IPS-NIHi11 (cell line): ENCODE measurements around the gene SAMD4A.
"Not testable (repeated sequence)": the region's sequence is repeated elsewhere in the genome, so short reads cannot be mapped to it uniquely, and the experiment has no call there.

ENCODE experiments used
- DNase-seq: peaks from one replicate; pipeline ENCODE4 v3.0.0; 2012; ENCODE audit warnings: mixed read lengths, low spot score

The SAMD4A gene

DNA sequence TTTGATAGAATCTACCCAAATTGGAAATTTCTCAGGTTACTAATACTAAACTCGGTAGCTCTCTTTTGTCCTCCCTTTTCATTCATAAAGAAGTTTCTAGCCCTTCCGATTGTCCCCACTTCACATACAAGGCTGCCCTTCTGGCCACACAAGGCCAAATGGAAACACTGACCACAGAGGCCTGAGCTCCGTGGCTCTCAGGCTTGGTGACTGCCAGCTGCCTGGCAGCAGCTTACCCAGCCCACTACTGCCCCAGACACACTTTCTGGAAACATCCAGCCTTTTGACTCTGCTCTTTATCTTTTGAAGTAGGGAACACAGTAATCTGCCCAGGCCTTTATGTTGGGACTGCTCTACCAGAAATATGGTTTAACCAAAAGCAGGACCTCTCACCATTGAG is 168.5 kb downstream of the SAMD4A start:
- no peak for DNase-seq

DNA sequence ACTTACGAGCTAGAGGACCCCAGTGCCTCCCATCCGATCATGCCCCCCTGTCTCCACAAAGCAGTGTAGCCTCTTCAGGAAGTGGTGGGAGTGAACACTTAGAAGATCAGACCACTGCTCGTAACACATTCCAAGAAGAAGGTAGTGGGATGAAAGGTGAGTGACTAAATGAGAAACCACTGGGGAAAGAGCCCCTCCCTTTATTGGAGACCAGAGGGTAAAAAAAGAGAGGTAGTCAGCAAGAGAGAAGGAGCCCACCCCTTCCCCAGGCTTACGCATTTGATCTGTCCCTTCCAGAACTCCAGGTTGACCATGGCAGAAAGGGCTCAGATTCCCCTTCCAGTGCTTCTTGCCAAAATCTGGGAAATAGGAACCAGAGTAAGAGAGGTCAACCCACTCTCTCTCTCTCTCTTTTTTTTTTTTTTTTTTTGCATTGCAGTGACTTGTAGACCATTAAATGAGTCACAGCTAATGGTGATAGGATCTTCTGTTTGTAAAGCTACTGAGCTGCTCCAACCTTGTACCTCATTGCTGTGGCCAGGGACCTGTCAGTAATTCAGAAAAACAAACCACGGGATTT is 170.3 kb downstream of the SAMD4A start:
- peak; percentile 15 for DNase-seq

DNA sequence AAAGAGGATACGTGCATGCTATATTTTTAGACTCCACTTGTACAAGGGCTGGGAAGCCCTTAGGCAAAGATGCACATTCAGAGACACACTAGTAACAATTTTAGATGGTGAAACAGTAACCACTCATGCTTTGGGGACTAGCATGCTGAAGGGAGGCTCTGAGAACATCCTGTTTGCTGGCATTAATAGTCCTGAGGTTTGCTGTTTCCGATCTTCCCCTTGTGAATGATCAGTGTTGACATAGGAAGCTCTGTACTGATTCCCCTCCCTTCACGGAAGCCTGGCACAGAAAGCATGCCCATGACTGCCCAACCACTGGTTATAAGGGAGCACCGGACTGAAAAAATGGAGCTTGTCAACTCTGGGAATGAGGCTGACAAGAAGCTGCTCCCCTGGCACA is 171.1 kb downstream of the SAMD4A start:
- DNase-seq: no peak

DNA sequence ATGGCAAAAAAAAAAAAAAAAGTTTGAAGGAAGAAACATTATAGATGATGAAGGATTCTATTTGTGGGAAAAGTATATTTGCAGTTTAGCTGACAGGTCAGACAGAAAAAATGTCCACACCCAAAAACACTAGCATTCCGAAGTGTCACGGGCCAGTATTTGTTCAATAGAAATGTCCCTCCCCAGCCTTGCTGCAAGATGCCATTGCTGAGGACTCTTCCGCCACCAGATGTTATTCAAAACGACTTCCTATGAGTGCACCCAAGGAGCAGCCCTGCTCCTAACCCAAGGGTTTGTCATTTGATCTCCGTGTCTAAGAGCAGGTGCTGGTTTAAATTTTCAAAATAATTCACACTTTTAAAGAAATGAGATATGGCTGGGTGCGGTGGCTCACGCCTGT is 172.6 kb downstream of the SAMD4A start:
- DNase-seq: no peak

DNA sequence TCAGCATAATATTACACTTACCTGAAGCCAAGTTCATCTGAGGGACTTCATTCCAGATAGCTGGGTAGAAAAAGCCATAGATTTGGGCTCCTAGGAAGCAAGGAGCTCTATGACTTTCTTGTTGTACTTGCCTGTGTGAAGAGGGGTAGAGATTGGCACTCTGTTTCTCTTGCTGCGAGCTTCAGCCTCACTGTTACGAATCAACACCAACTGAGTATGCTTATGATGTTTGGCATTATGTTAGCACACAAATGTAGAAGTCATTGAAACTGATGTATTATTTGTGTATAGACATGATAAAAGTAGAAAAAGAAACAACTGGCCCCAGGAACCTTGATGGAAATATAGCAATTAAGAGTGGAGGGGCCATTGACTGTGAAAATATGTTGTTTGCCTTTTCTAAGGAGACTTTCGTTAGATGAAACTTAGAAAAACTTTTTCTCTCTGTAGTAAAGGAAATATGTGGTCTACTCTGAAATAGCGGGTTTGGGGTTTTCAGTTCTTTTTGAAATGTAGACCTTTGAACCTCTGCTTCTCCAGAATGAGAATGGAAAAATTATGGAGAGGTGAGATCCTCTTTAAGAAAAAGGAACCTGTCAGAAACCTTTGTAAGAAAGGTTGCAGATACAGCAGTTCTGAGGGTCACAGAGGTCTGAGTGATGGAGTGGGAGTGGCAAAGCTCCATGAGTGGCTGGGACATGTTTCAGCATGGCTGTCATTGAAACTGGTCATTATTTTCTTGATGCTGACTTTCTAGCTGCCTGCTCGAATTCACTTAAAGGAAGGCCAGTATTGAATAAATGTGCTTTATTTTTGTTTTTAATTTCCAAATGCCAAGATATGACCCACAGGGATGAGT is 175.8 kb downstream of the SAMD4A start:
- DNase-seq: no peak

DNA sequence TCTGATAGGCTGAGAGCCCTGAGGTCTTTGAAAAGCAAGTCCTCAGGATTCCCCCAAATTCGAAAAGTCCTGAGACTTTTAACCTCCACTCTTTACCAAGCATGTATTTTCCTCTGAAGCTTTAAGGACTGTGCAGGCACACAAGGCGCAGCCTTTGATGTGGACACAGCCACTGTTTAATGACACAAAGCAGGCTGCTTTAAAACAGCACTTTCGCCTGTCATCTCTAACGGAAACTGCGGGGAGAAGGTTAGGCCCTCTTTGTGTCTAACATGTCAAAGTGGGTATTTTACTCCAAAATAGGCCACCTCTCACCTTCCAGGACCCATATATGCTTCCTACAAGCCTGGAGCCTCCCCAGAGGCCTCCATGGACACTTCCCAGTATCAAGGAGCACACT is 176.5 kb downstream of the SAMD4A start:
- DNase-seq: no peak

DNA sequence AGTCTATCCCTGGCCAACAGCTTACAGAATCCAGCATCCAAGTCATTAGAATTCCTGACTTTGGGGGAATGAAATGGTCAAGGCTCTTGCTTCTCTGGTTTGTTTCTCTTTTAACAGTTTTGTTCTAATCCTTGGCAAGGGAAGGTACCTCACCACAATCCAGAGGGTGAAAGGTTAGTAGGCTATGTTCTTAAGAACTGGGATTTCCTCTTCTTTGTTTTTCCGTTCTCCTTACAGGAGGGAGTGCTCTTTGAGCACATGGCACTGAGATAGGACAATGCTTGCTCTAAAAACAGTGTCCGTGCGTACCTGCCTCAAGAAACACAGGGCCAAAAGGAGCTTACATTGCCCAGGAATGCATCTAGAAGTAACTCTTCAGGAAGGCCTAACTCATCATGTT is 179.1 kb downstream of the SAMD4A start:
- DNase-seq: no peak

DNA sequence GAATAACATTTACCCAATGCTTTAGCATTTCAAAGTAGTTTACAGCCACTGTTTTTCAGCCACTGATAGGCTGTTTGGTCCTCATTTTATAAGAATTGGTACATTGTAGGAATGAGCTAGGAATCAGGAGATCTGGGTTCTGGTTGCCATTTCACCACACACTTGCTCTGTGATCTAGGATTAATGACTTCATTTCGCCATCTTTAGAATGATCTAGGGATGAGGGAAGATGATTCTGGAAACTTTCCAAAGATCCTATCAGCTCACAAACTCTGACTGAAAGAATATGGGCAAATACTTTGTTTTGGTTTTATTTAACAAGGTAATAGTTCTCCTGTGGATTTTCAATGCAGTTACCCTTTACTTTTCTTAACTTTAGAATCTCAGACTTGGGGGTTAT is 180.7 kb downstream of the SAMD4A start:
- no peak for DNase-seq

DNA sequence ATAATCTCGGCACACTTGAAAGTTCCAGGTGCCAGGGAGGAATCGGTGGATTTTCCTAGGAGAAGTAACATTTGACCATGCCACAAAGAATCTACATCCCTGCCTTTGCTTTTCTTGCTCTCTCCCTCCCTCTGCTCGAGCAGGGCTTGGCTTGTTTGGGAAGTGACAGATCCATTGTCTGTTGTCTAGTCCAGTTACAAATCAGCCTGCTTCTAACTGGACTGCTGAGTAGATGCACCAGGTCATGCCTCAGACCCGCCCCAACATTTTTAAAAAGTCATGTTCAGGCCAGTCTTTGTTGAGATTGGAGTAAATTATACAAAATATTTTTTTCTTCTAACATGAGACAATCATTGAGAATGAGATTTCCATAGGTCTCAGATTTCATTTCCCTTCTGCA is 182.3 kb downstream of the SAMD4A start:
- no peak for DNase-seq

DNA sequence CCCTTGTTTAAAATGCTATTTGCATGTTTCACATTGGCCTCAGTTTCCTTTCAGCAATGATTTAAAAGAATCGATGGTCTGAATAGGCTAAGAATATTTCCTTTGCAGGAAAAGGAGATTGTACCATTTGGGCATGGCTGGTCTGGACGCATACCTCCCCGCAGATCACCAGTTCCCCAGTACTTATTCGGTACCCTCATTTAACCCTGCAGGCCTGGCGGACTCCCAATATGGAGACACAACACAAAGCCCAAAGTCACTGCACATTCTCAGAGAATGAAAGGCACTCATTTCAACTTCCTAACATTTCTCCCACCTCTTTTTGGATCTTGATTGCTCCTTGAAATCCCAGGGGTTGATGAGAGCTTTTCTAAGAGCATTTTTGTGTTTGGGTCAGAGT is 182.8 kb downstream of the SAMD4A start:
- DNase-seq: no peak

DNA sequence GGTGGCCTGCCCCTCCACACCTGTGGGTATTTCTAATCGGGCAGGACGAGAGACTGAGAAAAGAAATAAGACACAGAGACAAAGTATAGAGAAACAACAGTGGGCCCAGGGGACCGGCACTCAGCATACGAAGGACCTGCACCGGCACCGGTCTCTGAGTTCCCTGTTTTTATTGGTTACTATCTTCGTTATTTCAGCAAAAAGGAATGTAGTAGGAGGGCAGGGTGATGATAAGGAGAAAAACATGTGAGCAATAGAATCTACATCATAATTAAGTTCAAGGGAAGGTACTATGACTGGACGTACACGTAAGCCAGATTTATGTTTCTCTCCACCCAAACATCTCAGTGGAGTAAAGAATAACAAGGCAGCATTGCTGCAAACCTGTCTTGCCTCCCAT is 185.7 kb downstream of the SAMD4A start:
- not testable (repeated sequence) for DNase-seq

DNA sequence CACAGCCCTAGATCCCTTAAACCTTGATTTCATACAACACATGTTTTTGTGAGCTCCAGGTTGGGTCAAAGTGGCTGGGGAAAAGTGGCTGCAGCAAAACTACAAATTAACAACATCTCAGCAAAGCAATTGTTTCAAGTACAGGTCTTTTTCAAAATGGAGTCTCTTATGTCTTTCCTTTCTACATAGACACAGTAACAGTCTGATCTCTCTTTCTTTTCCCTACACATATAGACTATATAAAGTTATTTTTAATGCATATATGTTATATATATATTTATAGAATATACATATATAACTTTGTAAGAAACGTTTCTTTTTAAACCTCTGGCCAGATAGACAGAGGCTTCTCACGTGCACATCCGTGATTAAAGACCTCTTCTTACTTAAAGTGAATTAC is 186.5 kb downstream of the SAMD4A start:
- not testable (repeated sequence) for DNase-seq

DNA sequence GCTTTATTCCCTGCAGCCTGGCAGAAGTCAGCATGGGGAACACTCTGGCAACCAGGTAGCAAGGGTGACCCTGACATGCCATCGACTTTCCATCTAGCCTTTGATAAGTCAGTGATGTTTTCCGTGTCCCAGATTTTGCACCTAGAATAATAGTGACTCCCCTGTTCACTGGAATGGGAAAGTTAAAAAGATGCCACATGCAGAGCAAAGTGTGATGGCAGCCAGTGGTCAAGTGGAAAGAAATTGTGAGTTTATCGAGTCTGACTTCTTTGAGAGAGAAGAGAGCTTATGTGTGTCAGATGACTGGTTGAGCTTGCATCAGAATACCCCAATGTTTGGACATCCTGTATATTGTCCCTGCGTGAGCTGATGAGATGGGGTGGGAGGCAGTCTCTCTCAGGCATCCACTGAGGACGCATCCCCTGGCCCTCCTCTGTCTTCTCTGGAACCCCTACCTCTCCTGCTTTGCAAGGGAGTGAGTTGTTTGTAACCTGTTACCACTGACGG is 187.2 kb downstream of the SAMD4A start:
- DNase-seq: no peak

DNA sequence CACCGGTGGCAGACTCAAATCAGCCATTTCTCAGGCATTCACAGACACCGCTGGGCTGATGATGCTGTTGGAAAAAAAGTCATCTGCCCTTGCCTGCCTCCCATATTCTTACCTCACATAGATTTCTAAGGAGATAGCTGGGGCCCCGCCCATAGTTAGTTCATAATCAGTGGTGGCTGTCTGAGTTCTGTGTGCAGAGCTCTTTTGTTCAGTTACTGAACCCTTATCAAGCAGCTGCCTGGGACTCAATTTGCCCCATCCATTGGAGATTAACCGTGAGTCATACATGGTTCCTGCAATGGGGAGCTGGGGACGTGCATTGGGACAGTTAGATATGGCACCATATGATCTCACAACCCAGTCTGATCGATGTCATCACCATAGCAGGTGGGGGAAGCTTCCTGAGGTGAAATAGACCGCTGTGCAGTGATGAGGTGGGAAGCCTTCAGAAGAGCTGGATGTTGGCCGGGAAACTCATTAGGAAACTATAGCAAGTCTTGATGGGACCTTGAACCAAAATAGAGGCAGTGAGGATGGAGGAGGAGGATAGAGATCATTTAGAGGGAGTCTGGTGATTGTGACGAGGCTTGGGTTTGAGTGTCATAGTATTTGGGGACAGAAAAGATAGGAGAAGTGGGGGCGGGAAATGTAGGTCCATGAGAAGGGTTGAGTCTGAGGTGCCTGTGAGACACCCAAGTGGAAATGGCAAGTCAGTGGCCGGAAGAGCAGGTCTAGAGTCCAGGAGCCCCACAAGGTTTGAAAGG is 187.9 kb downstream of the SAMD4A start:
- DNase-seq: no peak

DNA sequence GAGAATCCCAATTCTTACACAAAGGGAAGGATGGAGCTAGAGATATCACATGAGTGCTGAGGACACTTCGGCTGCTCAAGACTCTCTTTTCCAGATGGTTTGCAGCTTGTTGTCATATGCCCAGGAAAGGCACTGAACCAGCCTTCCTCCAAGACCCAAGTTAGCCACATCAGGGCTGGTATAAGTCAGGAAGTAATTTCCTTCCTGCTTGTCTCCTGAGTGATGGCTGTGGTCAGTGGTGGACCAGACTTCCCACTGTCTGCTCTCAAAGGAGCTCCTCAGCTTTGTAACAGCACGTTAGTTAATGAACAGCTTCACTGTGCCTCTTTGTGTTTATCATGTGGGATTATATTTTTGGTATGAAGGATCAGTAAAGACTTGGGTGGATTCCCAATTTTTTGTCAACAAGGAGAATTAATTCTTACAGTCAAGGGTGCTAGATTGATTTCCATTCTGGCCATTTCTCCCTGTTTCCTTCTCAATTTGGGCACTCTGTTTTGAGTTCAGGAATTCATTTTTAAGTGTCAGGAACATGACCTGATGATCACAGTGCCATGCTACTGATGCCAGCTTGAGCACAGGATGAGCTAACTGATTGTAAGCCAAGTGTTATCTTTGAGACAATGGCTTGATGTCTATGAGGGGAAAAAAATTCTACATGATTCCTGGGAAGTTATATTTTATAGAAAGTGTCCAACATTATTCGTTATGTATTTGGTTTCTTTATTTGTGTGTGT is 189.9 kb downstream of the SAMD4A start:
- no peak for DNase-seq

DNA sequence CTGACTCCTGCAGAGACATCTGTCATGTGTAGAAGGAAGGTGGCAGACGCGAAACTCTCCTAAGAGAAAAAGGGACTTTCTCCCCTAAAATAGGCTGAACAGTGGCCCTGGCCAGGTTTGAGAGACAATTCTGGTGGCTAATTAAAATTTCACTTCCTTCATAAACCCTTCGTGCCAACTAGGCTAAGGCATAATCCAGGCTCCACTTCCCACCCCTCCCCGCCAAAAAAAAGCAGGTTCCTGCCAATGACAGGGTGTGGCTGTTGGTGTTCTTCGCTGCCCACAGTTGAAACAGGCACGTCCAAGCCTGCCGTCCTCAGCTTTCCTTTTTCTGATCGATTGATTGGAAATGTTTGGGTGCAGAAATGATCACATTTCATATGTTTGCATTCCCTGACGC is 191.1 kb downstream of the SAMD4A start:
- no peak for DNase-seq

DNA sequence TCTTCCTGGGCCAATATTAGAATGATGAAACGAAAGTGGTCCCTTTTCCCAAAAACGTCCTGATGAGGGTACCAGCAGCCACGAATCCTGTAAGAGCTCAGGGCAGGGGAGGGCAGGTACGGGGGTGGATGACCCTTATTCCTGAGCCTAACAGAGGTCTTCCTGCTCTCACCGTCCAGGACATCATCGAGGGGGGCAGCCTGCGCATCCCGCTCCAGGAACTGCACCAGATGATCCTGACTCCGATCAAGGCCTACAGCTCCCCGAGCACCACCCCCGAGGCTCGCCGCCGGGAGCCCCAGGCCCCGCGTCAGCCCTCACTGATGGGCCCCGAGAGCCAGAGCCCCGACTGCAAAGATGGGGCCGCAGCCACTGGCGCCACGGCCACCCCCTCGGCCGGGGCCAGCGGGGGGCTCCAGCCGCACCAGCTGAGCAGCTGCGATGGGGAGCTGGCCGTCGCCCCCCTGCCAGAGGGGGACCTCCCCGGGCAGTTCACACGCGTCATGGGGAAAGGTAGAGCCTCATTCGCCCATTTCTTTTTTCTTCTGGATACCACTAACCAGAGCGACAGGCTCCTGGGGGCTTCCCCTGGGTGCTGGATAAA is 193.2 kb downstream of the SAMD4A start:
- no peak for DNase-seq

DNA sequence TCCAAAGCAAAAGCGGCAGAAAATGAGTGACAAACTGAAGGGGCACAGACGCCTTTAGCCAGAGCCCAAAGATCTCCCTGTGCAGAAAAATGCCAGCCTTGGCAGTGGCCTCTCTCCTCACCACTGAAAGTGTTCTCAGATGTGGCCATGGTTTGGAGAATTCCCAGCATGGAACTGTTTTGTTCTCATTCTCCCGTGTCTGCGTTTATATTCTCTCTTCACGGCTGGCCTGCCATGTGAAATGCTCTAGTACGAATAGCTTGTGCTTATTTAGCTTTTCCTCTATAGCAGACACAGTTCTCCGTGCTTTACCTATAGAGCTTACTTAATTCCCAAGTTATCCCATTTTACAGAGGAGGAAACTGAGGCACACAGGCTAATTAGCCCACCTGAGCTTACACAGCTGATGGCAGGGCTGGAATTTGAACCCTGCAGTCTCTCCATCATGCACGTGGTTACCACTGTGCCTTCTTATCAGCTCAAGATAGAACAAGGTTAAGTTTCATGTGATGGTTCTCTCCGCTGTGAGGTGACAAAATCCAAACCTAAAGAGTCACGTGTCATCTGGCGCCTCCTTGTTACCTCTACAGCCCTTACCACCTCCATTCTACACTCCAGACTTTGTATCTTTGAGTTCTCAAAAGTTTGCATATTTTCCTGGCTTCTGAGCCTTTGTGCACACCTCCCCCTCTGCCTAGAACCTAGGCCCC is 194.1 kb downstream of the SAMD4A start:
- no peak for DNase-seq

DNA sequence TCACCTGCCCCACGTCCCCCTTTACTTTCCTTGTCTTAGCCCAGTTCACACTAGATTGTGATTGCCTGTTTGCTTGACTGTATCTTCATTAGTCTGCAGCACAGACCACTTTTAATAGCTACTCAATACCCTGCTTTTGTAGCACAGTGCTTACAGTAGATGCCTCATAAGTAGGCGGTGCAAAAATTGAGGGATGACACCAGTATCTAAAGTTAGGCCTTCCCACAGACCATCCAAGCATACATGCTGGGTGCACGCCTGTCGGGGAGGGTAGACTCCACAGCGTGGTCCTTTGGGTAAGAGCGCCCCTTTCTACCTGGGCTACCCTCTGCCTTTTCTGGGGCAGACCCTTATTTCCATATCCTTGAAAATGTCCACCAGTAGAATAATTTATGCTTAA is 194.9 kb downstream of the SAMD4A start:
- DNase-seq: no peak

DNA sequence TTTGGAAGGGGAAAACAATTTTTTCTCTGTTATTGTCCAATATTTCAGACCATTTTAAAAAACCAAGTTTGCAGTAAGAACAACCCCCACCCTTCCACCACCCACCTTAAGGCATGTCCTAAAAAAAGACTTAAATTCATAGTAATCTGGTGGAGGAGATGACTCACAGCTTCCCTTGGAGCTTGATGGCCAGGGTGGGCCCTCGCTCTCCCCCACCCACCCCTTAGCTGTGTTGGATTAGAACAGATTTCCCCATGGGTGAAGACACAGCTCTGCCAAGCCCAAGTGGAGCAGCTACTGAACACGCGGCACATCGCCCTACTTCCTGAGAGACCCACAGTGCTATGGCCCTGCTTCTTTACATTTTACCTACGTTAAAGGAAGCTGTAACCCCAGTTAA is 195.4 kb downstream of the SAMD4A start:
- DNase-seq: no peak

DNA sequence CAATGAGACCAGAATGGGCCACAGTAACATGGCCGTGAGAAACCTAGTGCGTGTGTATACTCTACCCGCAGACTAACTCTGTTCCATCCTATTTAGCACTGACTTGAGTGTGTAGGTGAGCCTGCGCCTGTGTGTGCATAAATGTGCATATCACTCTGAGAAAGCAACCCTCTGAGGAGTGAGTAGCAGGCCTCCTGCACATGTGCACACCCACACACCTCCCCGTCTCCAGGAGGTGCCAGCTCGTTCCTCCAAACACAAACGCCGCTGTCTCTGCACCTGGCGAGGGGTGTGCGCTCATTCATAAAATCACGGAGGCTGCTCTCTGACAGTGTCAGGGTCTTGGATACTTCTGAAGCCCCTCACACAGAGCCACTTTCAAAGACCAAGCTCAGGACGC is 196.8 kb downstream of the SAMD4A start:
- no peak for DNase-seq
